ENCODE results near the gene IGF2BP2. TPM values are rescaled to one million over a fixed set of nuclear protein-coding genes. Genes with fewer than 3 reads are reported as not detected.
A peak's percentile ranks its signal among the peaks of the same experiment; 100 is the strongest.

IGF2BP2 gene
- total RNA-seq, 1 experiment from 2014 or later, result 50.6 TPM

GRCh38 chr3:185756477-185756876 is 68.4 kb downstream of the IGF2BP2 start:
- DNase-seq, result no peak
- peaks cover 23% of the 10 kb centered on the region for H3K4me1 ChIP-seq
- no peaks in the 10 kb centered on the region for H3K27me3 ChIP-seq
- H3K4me3 ChIP-seq, result no peak overlapping the region
- 0 out of 2 replicates have a peak, but pooled peaks cover 8% of the 10 kb centered on the region for H3K36me3 ChIP-seq
- no peak overlapping the region for H3K27ac ChIP-seq
- no peaks in the 10 kb centered on the region for H3K9me3 ChIP-seq (replicated peaks)

GRCh38 chr3:185754920-185755319 is 69.9 kb downstream of the IGF2BP2 start:
- no peaks in the 10 kb centered on the region for H3K27me3 ChIP-seq
- H3K9me3 ChIP-seq (replicated peaks), result no peaks in the 10 kb centered on the region
- peaks cover 13% of the 10 kb centered on the region for H3K4me1 ChIP-seq
- H3K36me3 ChIP-seq, result 0 out of 2 replicates have a peak, but pooled peaks cover 8% of the 10 kb centered on the region
- DNase-seq, result no peak
- H3K4me3 ChIP-seq, result no peak overlapping the region
- H3K27ac ChIP-seq, result no peak overlapping the region

- Histone ChIP-seq H3K27me3 (no peaks in the 10 kb centered on the region), H3K36me3 (0 out of 2 replicates have a peak, but pooled peaks cover 8% of the 10 kb centered on the region), H3K9me3 (replicated peaks) (no peaks in the 10 kb centered on the region), H3K4me1 (no peaks in the 10 kb centered on the region), H3K4me3 (no peak overlapping the region), H3K27ac (no peak overlapping the region)
- no peak for DNase-seq
These were observed 71.5 kb downstream of the IGF2BP2 start for GRCh38 chr3:185753354-185753753.

- Histone ChIP-seq H3K9me3 (replicated peaks) (no peaks in the 10 kb centered on the region), H3K27ac (no peak overlapping the region), H3K4me3 (no peak overlapping the region)
These were observed 74.1 kb downstream of the IGF2BP2 start for GRCh38 chr3:185750702-185751101.

GRCh38 chr3:185750015-185750414 is 74.8 kb downstream of the IGF2BP2 start:
- Histone ChIP-seq H3K4me3 (no peak overlapping the region), H3K27me3 (no peaks in the 10 kb centered on the region), H3K27ac (no peak overlapping the region), H3K4me1 (no peaks in the 10 kb centered on the region), H3K9me3 (replicated peaks) (no peaks in the 10 kb centered on the region), H3K36me3 (no peaks in the 10 kb centered on the region)
- no peak for DNase-seq

More at GRCh38 chr3:185750702-185751101, 74.1 kb downstream of the IGF2BP2 start:
- no peaks in the 10 kb centered on the region for H3K4me1 ChIP-seq
- H3K36me3 ChIP-seq, result no peaks in the 10 kb centered on the region
- DNase-seq, result no peak
- no peaks in the 10 kb centered on the region for H3K27me3 ChIP-seq

- H3K27ac ChIP-seq, result no peak overlapping the region
- no peak for DNase-seq
These were observed 78.4 kb downstream of the IGF2BP2 start for GRCh38 chr3:185746470-185746869.

GRCh38 chr3:185744997-185745843 is 79.6 kb downstream of the IGF2BP2 start:
- H3K4me3 ChIP-seq, result no peak overlapping the region
- DNase-seq, result no peak
- no peaks in the 10 kb centered on the region for H3K9me3 ChIP-seq (replicated peaks)
- no peaks in the 10 kb centered on the region for H3K36me3 ChIP-seq
- no peaks in the 10 kb centered on the region for H3K27me3 ChIP-seq
- H3K27ac ChIP-seq, result no peak overlapping the region
- H3K4me1 ChIP-seq, result no peaks in the 10 kb centered on the region

More at GRCh38 chr3:185746470-185746869, 78.4 kb downstream of the IGF2BP2 start:
- Histone ChIP-seq H3K9me3 (replicated peaks) (no peaks in the 10 kb centered on the region), H3K27me3 (no peaks in the 10 kb centered on the region), H3K4me3 (no peak overlapping the region), H3K4me1 (no peaks in the 10 kb centered on the region), H3K36me3 (no peaks in the 10 kb centered on the region)

- no peak for DNase-seq
- Histone ChIP-seq H3K27ac (no peak overlapping the region), H3K4me3 (no peak overlapping the region), H3K36me3 (no peaks in the 10 kb centered on the region), H3K4me1 (peaks cover 10% of the 10 kb centered on the region; the same call in 1 of the 2 replicates), H3K27me3 (no peaks in the 10 kb centered on the region), H3K9me3 (replicated peaks) (no peaks in the 10 kb centered on the region)
These were observed 83.3 kb downstream of the IGF2BP2 start for GRCh38 chr3:185741586-185741985.

GRCh38 chr3:185740133-185740532 is 84.7 kb downstream of the IGF2BP2 start:
- Histone ChIP-seq H3K9me3 (replicated peaks) (no peaks in the 10 kb centered on the region), H3K4me3 (no peak overlapping the region), H3K4me1 (peaks cover 10% of the 10 kb centered on the region; the same call in 1 of the 2 replicates), H3K27ac (no peak overlapping the region), H3K36me3 (no peaks in the 10 kb centered on the region), H3K27me3 (no peaks in the 10 kb centered on the region)
- no peak for DNase-seq

GRCh38 chr3:185739264-185739701 is 85.6 kb downstream of the IGF2BP2 start:
- Histone ChIP-seq H3K4me1 (peaks cover 10% of the 10 kb centered on the region; the same call in 1 of the 2 replicates), H3K4me3 (no peak overlapping the region), H3K27ac (no peak overlapping the region), H3K36me3 (no peaks in the 10 kb centered on the region), H3K9me3 (replicated peaks) (no peaks in the 10 kb centered on the region), H3K27me3 (no peaks in the 10 kb centered on the region)
- DNase-seq, result no peak

GRCh38 chr3:185737740-185738680 is 86.8 kb downstream of the IGF2BP2 start:
- Histone ChIP-seq H3K27me3 (no peaks in the 10 kb centered on the region), H3K36me3 (no peaks in the 10 kb centered on the region), H3K9me3 (replicated peaks) (no peaks in the 10 kb centered on the region), H3K4me3 (no peak overlapping the region), H3K27ac (no peak overlapping the region), H3K4me1 (peaks cover 12% of the 10 kb centered on the region)
- no peak for DNase-seq

- no peak for DNase-seq
- peaks cover 22% of the 10 kb centered on the region for H3K4me1 ChIP-seq
- H3K27me3 ChIP-seq, result no peaks in the 10 kb centered on the region
- no peaks in the 10 kb centered on the region for H3K36me3 ChIP-seq
- H3K4me3 ChIP-seq, result no peak overlapping the region
- H3K9me3 ChIP-seq (replicated peaks), result no peaks in the 10 kb centered on the region
- no peak overlapping the region for H3K27ac ChIP-seq
These were observed 87.8 kb downstream of the IGF2BP2 start for GRCh38 chr3:185737020-185737419.

GRCh38 chr3:185734725-185735096 is 90.1 kb downstream of the IGF2BP2 start:
- Histone ChIP-seq H3K4me1 (peaks cover 23% of the 10 kb centered on the region), H3K36me3 (no peaks in the 10 kb centered on the region), H3K27me3 (no peaks in the 10 kb centered on the region), H3K27ac (no peak overlapping the region), H3K9me3 (replicated peaks) (no peaks in the 10 kb centered on the region), H3K4me3 (no peak overlapping the region)
- no peak for DNase-seq

- no peak overlapping the region for H3K27ac ChIP-seq
- H3K27me3 ChIP-seq, result no peaks in the 10 kb centered on the region
- peak; percentile 47 to 75 for DNase-seq
- no peaks in the 10 kb centered on the region for H3K36me3 ChIP-seq
- H3K9me3 ChIP-seq (replicated peaks), result no peaks in the 10 kb centered on the region
- H3K4me3 ChIP-seq, result no peak overlapping the region
- H3K4me1 ChIP-seq, result peaks cover 23% of the 10 kb centered on the region
These were observed 90.7 kb downstream of the IGF2BP2 start for GRCh38 chr3:185733980-185734724.

Measured in SJCRH30 (cell line).